ENCODE results near the gene PRPF40A.
"Not testable (repeated sequence)": the region's sequence is repeated elsewhere in the genome, so short reads cannot be mapped to it uniquely, and the experiment has no call there.

PRPF40A gene

GRCh38 chr2:152717228-152718075, at the start of gene PRPF40A:
Gene PRPF40A (minus strand): TSS chr2:152717461. CDS start chr2:152717439, 22 bp downstream.
- DNase-seq (ENCODE audit: low read depth), result peak; percentile 97

DNA sequence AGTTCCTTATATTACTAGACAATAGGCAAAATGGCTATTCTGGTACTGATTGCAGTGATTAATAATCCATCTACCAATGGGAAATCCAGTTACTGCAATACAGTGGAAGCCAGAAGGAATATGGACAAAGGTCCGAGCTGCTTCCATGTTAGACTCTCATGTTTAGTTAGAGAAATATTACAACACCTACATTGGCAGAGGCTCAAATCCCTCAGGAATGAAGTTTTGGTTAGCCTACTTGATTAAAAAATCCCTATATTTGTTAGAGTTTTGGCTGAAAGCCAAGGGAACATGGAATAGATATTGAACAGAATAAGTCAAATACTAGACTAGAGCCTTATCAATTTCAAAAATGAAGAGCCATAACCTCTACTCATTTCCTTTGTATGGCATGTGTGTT, 49.7 kb upstream of the PRPF40A start:
- no peak for DNase-seq (ENCODE audit: low read depth)

GRCh38 chr2:152763651-152764050, 46.4 kb upstream of the PRPF40A start:
- no peak for DNase-seq (ENCODE audit: low read depth)

DNA sequence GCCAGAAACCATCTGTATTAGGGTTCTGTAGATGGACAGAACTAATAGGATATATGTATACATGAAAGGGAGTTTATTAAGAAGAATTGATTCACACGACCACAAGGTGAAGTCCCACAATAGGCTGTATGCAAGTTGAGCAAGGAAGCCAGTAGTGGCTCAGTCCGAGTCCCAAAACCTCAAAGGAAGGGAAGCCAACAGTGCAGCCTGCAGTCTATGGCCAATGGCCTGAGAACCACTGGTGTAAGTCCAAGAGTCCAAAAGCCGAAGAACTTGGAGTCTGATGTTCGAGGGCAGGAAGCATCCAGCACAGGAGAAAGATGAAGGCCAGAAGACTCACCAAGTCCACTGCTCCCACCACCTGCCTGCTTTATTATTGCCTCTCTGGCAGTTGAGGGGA, 45.9 kb upstream of the PRPF40A start:
- not testable (repeated sequence) for DNase-seq (ENCODE audit: low read depth)

- no peak for DNase-seq (ENCODE audit: low read depth)
Measured at GRCh38 chr2:152762202-152762601, 44.9 kb upstream of the PRPF40A start.

- DNase-seq (ENCODE audit: low read depth), result no peak
Measured at GRCh38 chr2:152761214-152761613, 44.0 kb upstream of the PRPF40A start.

DNA sequence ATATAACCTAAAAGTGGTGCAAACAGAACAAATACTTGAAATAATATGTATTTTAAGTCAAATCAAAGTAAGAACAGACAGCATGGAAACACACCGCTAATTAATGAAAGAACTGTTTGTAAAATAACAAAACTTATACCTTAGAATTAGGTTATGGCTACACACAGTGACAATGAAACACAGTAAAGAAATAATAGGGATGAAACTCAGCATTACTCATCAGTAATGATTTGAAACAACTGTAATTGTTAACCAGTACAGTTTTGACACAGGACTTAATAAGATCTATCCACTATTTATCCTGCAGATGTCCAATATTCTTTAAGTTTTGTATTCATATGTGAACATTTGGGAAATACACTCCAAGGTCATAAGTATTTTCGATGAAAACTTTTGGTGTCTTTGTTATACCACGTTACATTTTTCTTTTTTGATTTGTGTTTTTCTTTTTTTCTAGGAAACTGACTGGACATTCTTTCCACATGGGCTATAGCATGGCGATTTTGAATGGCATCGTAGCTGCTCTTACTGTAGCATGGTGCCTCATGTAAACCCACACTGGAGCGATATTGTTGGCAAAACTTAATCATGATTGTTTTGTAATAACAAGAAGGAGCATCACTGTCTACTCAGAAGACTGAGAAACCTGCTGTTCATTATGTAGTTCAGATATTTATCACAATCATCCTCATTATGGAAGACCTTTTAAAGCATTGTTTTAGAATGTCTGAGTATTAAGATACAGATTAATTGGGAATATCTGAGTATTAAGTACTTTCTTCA, 42.2 kb upstream of the PRPF40A start:
- DNase-seq (ENCODE audit: low read depth), result no peak

DNA sequence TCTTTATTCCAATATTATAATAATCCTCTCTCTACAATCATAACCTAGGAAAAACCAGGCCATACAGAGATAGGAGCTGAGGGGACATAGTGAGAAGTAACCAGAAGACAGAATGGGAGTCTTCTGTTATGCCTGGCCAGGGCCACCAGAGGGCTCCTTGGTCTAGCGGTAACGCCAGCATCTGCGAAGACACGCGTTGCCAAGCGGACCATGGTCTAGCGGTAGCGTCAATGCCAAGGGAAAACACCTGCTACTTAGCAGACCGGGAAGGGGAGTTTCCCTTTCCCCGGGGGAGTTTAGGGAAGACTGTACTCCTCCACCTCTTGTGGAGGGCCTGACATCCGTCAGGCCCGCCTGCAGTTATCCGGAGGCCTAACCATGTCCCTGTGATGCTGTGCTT, 37.8 kb upstream of the PRPF40A start:
- DNase-seq (ENCODE audit: low read depth), result no peak

DNA sequence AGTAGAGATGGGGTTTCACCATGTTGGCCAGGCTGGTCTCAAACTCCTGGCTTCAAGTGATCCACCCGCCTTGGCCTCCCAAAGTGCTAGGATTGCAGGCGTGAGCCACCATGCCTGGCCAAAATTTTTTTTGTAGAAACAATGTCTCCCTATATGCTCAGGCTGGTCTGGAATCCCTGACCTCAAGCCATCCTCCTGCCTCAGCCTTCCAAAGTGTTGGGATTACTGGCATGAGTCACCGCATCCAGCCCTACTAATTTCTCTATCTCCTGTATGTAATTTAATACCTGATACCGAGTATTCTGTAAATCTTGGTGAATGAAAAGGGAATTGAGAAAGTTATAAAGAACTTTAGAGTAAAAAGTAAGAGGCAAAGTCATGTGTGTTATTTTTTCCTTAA, 30.5 kb upstream of the PRPF40A start:
- DNase-seq (ENCODE audit: low read depth), result not testable (repeated sequence)

DNA sequence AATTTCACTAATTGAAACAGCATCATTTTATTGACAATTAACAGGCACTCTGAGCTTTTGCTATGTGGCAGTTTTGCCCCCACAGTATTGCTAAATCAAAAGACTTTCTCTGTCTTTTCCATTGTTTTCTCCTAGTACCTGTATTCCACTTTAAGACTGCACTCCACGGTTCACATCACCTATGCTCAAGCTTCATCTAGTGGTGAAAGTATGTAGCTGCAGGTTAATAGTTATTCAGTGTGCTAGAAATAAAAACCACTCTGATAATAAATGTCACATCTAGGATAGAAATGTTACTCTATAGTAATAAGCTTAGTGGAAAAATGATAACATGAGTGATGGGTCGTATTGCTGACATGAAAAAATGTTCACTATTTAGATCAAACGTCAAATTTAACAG, 25.7 kb upstream of the PRPF40A start:
- no peak for DNase-seq (ENCODE audit: low read depth)

- no peak for DNase-seq (ENCODE audit: low read depth)
Measured at GRCh38 chr2:152740743-152741328, 23.6 kb upstream of the PRPF40A start.

DNA sequence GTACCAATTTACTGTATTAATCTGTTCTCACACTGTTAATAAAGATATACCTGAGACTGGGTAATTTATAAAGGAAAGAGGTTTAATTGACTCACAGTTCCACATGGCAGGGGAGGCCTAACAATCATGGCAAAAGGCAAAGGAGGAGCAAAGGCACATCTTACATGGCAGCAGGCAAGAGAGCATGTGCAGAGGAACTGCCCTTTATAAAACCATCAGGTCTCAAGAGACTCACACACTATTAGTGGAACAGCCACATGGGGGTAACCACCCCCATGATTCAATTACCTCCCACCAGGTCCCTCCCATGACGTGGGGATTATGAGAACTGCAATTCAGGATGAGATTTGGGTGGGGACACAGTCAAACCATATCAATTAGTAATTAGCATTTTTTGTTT, 22.4 kb upstream of the PRPF40A start:
- DNase-seq (ENCODE audit: low read depth), result not testable (repeated sequence)

DNA sequence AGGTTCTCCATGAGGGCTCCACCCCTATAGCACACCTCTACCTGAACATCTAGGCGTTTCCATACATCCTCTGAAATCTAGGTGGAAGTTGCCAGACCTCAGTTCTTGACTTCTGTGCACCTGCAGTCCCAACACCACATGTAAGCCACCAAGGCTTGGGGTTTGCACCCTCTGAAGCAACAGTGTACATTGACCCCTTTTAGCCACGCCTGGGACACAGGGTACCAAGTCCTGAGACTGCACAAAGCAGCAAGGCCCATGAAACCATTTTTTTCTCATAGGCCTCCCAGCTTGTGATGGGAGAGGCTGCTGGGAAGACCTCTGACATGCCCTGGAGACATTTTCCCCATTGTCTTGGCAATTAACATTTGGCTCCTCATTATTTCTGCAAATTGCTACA, 21.2 kb upstream of the PRPF40A start:
- no peak for DNase-seq (ENCODE audit: low read depth)

- DNase-seq (ENCODE audit: low read depth), result not testable (repeated sequence)
Measured at GRCh38 chr2:152737509-152737908, 20.2 kb upstream of the PRPF40A start.

DNA sequence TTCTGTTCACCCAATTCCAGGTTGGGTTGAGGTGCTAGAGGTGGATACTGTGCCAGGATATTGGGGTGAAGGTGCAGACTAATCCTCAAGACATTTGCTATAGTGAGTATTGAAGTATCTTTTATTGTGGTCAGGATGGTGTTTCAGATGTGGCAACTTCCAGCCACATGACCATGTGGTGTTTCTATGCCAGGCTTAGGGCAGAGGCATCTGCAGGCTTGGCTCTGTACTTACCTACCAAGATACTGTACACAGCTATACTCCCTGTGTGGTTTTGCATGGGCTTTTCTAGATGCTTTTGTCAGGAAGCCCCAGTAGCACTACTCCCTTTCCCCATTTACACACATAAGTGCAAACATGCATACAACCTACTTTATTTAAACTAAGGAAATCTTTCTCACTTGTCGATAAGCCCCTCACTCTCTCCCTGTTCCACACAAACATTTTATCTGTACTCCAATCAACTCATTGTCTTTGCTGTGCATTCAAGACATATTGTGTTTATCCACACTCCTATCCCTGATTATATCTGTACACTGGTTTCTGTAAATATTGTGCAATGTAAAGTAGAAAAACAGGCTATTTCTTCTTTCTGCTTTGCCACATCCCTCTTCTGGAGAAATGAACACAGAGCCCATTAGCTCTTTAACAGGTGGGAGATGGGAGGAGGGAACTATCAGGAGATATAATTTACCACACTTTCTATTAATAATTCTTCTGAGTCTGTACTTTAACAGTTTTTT, 13.5 kb upstream of the PRPF40A start:
- no peak for DNase-seq (ENCODE audit: low read depth)

- no peak for DNase-seq (ENCODE audit: low read depth)
Measured at GRCh38 chr2:152729844-152730243, 12.6 kb upstream of the PRPF40A start.

DNA sequence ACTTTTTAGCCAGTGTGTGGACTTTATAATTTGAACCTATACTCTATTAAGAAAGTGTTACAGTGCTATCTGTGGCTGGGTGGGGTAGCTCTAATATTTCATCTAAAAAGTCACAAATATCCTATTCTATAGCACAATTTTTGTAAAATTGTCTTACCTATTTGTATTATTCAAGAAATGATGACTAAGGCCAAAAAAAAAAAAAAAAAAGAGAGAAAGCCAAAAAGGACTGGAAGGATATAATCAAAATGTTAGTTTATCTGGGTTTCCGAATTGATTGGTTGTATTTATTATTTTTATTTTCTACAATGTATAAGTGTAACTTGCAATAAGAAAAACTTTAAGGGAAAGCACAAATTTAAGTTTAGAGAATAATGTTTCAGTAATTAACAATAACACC, 6.7 kb upstream of the PRPF40A start:
- DNase-seq (ENCODE audit: low read depth), result no peak

GRCh38 chr2:152722639-152723038, 5.4 kb upstream of the PRPF40A start:
- not testable (repeated sequence) for DNase-seq (ENCODE audit: low read depth)

GRCh38 chr2:152720794-152721193, 3.5 kb upstream of the PRPF40A start:
- no peak for DNase-seq (ENCODE audit: low read depth)

- DNase-seq (ENCODE audit: low read depth), result no peak
Measured at GRCh38 chr2:152718909-152719645, 1.8 kb upstream of the PRPF40A start.
